ENCODE measurements around the gene HEXA.

The HEXA gene

GRCh38 chr15:72341361-72341760 lies 34.5 kb downstream of the HEXA start:
- TF ChIP-seq CTCF (IDR thresholded peaks at IDR 0.05; ENCODE audit: extremely low read depth, missing control alignments): no peak
- DNase-seq (ENCODE audit: low spot score): no peak

- DNase-seq (ENCODE audit: low spot score): no peak
- no peak for TF ChIP-seq CTCF (IDR thresholded peaks at IDR 0.05; ENCODE audit: extremely low read depth, missing control alignments)
Measured at GRCh38 chr15:72340366-72340765, 35.4 kb downstream of the HEXA start.

- no peak for TF ChIP-seq CTCF (IDR thresholded peaks at IDR 0.05; ENCODE audit: extremely low read depth, missing control alignments)
- DNase-seq (ENCODE audit: low spot score): no peak
Measured at GRCh38 chr15:72339777-72340177, 36.0 kb downstream of the HEXA start.

DNA sequence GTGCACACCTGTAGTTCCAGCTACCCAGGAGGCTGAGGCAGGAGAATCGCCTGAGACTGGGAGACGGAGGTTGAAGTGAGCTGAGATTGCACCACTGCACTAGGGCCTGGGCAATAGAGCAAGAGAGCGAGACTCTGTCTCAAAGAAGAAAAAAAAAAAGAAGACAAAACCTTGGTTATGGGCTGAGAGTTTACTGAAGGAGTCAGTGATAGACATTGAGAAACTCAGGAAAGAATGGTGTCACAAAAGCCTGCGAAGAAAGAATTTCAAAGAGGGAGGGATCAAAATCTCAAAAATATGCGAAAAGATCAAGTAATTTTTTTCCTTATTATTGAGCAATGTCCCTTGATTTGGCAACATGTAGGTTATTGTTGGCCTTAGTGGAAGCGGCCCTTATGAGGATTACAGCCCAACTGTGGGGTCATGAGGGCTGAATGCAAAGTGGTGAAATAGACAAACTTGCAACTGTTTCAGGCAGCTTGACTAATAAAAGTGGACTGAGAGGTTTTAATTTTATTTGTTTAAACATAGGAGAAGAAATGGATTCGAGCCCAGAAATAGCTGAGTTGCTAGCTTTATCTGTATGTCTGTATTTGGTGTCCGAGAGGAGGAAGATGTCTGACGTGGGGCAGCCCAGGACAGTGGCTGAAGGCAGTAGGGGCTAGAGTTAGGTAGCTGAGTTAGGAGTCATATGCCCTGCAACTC lies 37.0 kb downstream of the HEXA start:
- TF ChIP-seq CTCF (IDR thresholded peaks at IDR 0.05; ENCODE audit: extremely low read depth, missing control alignments): no peak
- no peak for DNase-seq (ENCODE audit: low spot score)

- TF ChIP-seq CTCF (IDR thresholded peaks at IDR 0.05; ENCODE audit: extremely low read depth, missing control alignments): no peak
- DNase-seq (ENCODE audit: low spot score): no peak
Measured at GRCh38 chr15:72338148-72338547, 37.7 kb downstream of the HEXA start.

DNA sequence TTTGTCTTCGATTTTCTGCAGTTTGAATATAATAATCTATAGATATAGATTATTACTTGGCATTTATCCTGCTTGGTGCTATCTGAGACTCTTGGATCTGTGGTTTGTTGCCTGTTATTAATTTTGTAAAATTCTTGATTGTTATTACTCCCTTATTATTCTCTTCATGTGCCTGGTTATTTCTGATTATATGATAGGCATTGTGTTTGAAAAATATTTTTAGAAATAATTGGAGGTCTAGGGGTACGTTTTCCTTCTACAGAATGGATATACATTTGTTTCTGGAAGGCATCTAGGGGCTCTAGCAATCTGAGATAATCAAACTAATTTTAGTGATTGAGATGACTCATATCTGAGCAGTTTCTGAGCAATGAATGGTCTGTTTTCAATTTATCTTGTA lies 41.0 kb downstream of the HEXA start:
- no peak for TF ChIP-seq CTCF (IDR thresholded peaks at IDR 0.05; ENCODE audit: extremely low read depth, missing control alignments)
- no peak for DNase-seq (ENCODE audit: low spot score)

GRCh38 chr15:72331021-72331420 lies 44.8 kb downstream of the HEXA start:
- TF ChIP-seq CTCF (IDR thresholded peaks at IDR 0.05; ENCODE audit: extremely low read depth, missing control alignments): no peak

More at GRCh38 chr15:72331021-72331420, 44.8 kb downstream of the HEXA start:
- DNase-seq (ENCODE audit: low spot score): no peak
